Measurements from ENCODE around the gene PCBP3.

DNA sequence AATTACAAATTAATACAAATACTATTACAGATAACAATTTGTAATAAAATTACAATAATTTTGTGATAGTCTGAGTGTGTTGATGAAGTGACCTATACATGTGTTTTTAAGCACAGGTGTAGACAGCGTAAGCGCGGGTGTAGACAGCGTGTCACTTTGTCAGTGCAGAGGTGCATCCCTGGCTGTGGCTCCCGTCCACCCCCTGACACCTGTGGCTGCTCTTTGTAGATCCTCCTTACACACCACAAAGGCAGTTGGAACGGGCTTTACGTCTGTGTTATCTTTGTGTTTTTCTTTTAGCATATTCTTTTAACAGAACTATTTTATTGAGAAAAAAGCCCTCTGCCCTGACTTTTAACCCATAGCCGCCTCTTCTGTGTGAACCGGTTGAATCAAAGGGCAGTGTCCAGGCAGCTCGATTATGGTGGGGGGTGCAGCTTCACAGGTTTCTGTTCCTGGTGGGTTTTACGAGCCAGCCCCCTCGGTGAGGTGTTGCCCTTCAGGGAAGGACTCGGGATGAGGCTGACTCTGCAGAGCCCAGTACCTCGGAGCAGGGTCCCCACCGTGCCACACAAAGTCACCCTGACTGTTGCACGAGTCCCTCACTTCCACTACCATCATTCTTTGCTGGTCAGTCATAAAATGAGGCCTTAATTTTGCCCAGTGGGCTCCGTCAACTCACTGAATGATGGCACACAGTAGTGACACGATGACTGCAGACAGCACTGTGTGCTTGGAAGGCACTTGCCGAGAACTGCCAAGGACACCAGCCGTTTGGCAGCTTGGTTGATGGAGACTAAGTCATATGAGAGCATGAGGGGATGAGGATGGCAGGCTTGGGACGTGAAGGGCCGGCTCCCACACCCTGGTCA, 251.6 kb downstream of the PCBP3 start:
- TF ChIP-seq CTCF (IDR thresholded peaks at IDR 0.05; ENCODE audit: low read depth, low read length, missing input control) = no peak
- TF ChIP-seq EGR1 (IDR thresholded peaks at IDR 0.05; ENCODE audit: low read depth in 2 of 2) = no peak
- TF ChIP-seq SP1 (IDR thresholded peaks at IDR 0.05) = no peak
- no peak for TF ChIP-seq YY1 (IDR thresholded peaks at IDR 0.05)
- TF ChIP-seq, protein P1, sequence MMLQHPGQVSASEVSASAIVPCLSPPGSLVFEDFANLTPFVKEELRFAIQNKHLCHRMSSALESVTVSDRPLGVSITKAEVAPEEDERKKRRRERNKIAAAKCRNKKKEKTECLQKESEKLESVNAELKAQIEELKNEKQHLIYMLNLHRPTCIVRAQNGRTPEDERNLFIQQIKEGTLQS (IDR thresholded peaks at IDR 0.05) = no peak
- TF ChIP-seq RAD21 (IDR thresholded peaks at IDR 0.05) = no peak
- TF ChIP-seq REST (IDR thresholded peaks at IDR 0.05) = no peak
- no peak for TF ChIP-seq TAF1 (conservative IDR thresholded peaks at IDR 0.05)
- TF ChIP-seq, protein P2, sequence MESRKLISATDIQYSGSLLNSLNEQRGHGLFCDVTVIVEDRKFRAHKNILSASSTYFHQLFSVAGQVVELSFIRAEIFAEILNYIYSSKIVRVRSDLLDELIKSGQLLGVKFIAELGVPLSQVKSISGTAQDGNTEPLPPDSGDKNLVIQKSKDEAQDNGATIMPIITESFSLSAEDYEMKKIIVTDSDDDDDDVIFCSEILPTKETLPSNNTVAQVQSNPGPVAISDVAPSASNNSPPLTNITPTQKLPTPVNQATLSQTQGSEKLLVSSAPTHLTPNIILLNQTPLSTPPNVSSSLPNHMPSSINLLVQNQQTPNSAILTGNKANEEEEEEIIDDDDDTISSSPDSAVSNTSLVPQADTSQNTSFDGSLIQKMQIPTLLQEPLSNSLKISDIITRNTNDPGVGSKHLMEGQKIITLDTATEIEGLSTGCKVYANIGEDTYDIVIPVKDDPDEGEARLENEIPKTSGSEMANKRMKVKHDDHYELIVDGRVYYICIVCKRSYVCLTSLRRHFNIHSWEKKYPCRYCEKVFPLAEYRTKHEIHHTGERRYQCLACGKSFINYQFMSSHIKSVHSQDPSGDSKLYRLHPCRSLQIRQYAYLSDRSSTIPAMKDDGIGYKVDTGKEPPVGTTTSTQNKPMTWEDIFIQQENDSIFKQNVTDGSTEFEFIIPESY (IDR thresholded peaks at IDR 0.05) = no peak
- TF ChIP-seq GABPA (IDR thresholded peaks at IDR 0.05 in 1 of 2, conservative IDR thresholded peaks at IDR 0.05 in 1 of 2) = no peak
- no peak for TF ChIP-seq JUND (IDR thresholded peaks at IDR 0.05)
- TF ChIP-seq, protein P3, sequence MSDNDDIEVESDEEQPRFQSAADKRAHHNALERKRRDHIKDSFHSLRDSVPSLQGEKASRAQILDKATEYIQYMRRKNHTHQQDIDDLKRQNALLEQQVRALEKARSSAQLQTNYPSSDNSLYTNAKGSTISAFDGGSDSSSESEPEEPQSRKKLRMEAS (IDR thresholded peaks at IDR 0.05) = no peak
